HepG2 (cell line): ENCODE measurements around the gene TET2. TPM values are rescaled to one million over a fixed set of nuclear protein-coding genes. Genes with fewer than 3 reads are reported as not detected.

Source experiments
- ATAC-seq: fragments of 200-7000 bp; cut with Tn5 transposase; 3 replicates; pipeline ENCODE4 v1.9.1; 2020; ENCODE audit warnings: mild to moderate bottlenecking, moderate library complexity
- BruUV-seq: library from RNA; stranded (reverse); fragments of 400-500 nt; replicated peaks from 2 replicates; lab custom pipeline; 2021; lab: Mats Ljungman, UMichigan
- CTCF ChIA-PET: fragments of 300-600 bp; formaldehyde crosslinking; extraction: SDS; loops from one replicate; lab custom pipeline; 2021; ENCODE audit warnings: low total read pairs, inconsistent platforms, low intra/inter-chr PET ratio; lab: Yijun Ruan, JAX
- POLR2A ChIA-PET: fragments of 350-600 bp; sonication (Branson Sonifier 250); formaldehyde crosslinking; loops from one replicate; lab custom pipeline; 2020; ENCODE audit warnings: antibody characterized with exemption, inconsistent platforms; lab: Yijun Ruan, JAX
- DNase-seq: peaks from one replicate; pipeline ENCODE4 v3.0.0-alpha.2; 2015; ENCODE audit warnings: low spot score
- FAIRE-seq: peaks from 3 replicates; lab custom pipeline; 2011; peaks lifted over from hg19 to GRCh38; lab: Jason Lieb, UNC
- H2AFZ ChIP-seq: one replicate; pipeline ENCODE4 v1.6.1; 2011; ENCODE audit warnings: low read length, inconsistent platforms
- H3K27ac ChIP-seq: fragments of 300-600 bp; 3 replicates; pipeline ENCODE4 v1.8.0; 2011; ENCODE audit warnings: mixed run types, mild to moderate bottlenecking, mixed read lengths, low read length, inconsistent platforms; ENCODE audit not compliant: insufficient read depth; ENCODE audit errors: extremely low read length
- H3K27me3 ChIP-seq, 2 experiments: fragments of 200-600 bp in 1 of 2; 2 replicates in 1 of 2; 3 replicates in 1 of 2; pipeline versions ENCODE4 v1.6.0 to v1.8.0; 2011; ENCODE audit warnings: low read length in 2 of 2, mild to moderate bottlenecking in 2 of 2, moderate library complexity in 2 of 2, inconsistent platforms in 1 of 2; ENCODE audit not compliant: insufficient read depth in 2 of 2, control insufficient read depth in 1 of 2
- H3K36me3 ChIP-seq, 2 experiments: fragments of 200-600 bp in 1 of 2; replicated peaks in 1 of 2; 2 replicates in 1 of 2; 3 replicates in 1 of 2; pipeline versions ENCODE4 v1.5.1 to v1.8.0; 2011; ENCODE audit warnings: low read length in 2 of 2, inconsistent platforms in 1 of 2; ENCODE audit not compliant: insufficient read depth in 2 of 2, control insufficient read depth in 1 of 2
- H3K4me1 ChIP-seq: 2 replicates; pipeline ENCODE4 v1.5.1; 2012; ENCODE audit warnings: low read length, inconsistent platforms; ENCODE audit not compliant: insufficient read depth
- H3K4me2 ChIP-seq: 2 replicates; pipeline ENCODE4 v1.6.0; 2011; ENCODE audit warnings: low read depth, low read length, inconsistent platforms
- H3K4me3 ChIP-seq, 3 experiments: fragments of 200-600 bp in 1 of 3; sonication (generic), shearing (Covaris generic) in 1 of 3; replicated peaks in 1 of 3; 2 replicates each; pipeline ENCODE4 v1.5.1; 2011 to 2016; ENCODE audit warnings: low read length in 3 of 3, inconsistent platforms in 2 of 3, low read depth in 2 of 3, mild to moderate bottlenecking in 2 of 3, control low read depth in 1 of 3, mixed read lengths in 1 of 3; ENCODE audit not compliant: insufficient read depth in 1 of 3
- H3K79me2 ChIP-seq: one replicate; pipeline ENCODE4 v1.6.1; 2011; ENCODE audit warnings: low read length, inconsistent platforms; ENCODE audit not compliant: insufficient read depth
- H3K9ac ChIP-seq: 2 replicates; pipeline ENCODE4 v1.6.0; 2011; ENCODE audit warnings: mild to moderate bottlenecking, low read depth, low read length, inconsistent platforms; ENCODE audit not compliant: insufficient read depth
- H3K9me3 ChIP-seq: 2 replicates; pipeline ENCODE4 v1.5.1; 2012; ENCODE audit warnings: mild to moderate bottlenecking, low read length
- H4K20me1 ChIP-seq: 2 replicates; pipeline ENCODE4 v1.6.0; 2011; ENCODE audit warnings: inconsistent platforms, mild to moderate bottlenecking, low read length, moderate library complexity; ENCODE audit not compliant: insufficient read depth
- ASH2L ChIP-seq: fragments of 300-600, 200-600 bp; sonication (generic); IDR thresholded peaks from 2 replicates; pipeline ENCODE4 v1.7.0; 2017; ENCODE audit warnings: low read depth, mild to moderate bottlenecking, moderate library complexity, mixed read lengths, low read length; ENCODE audit not compliant: insufficient read length
- TCF7 ChIP-seq: sonication (generic); IDR thresholded peaks from 2 replicates; pipeline ENCODE4 v1.6.1; 2016; ENCODE audit warnings: antibody characterized with exemption, low read depth
- ZFP1 ChIP-seq: IDR thresholded peaks from 2 replicates; pipeline ENCODE4 v1.6.1; 2016
- ZNF557 ChIP-seq: sonication (generic); formaldehyde crosslinking; IDR thresholded peaks from 2 replicates; pipeline ENCODE4 v1.4.0; 2020; ENCODE audit warnings: missing genetic modification reagents
- WGBS: methylation state at CpG from one replicate; pipeline ENCODE4 v1.1.6; 2017; ENCODE audit warnings: low lambda C conversion rate; 5-methylcytosine and 5-hydroxymethylcytosine counted together
- in situ Hi-C: cut with HindIII; loops from 2 replicates; pipeline ENCODE4 v1.10.0; 2017; ENCODE audit warnings: low pct_unique_long_range_greater_than_20kb; ENCODE audit not compliant: extremely low pct_ligation_motif_present
- intact Hi-C: fragments of 100-400 bp; cut with micrococcal nuclease; formaldehyde crosslinking; loops from one replicate; pipeline ENCODE4 v1.10.0; 2022; ENCODE audit not compliant: unreplicated experiment
- polyA plus RNA-seq, 8 experiments: library from polyadenylated mRNA; depleted of rRNA in 3 of 8; stranded (reverse) in 7 of 8; unstranded in 1 of 8; fragments of >200 nt; fragmentation: Illumina TruSeq in 4 of 8; extraction: Trizol in 4 of 8; gene quantifications; 2 replicates each; pipeline versions ENCODE4 v1.2.1 to v1.2.3, GENCODE V29; 2011 to 2016; ENCODE audit warnings: low read depth in 4 of 8, missing spikeins in 1 of 8, mixed read lengths in 1 of 8; ENCODE audit not compliant: insufficient read depth in 1 of 8
- total RNA-seq, 5 experiments: library from RNA; depleted of rRNA; stranded (reverse); fragments of >200 nt; fragmentation: Illumina TruSeq; extraction: Trizol; gene quantifications; 2 replicates each; pipeline ENCODE4 v1.2.3, GENCODE V29; 2016; ENCODE audit warnings: low read depth in 1 of 5
- TF ChIP-seq, protein P1 (sequence below): sonication (generic); formaldehyde crosslinking; IDR thresholded peaks from 2 replicates; pipeline ENCODE4 v1.4.0; 2020; ENCODE audit warnings: missing genetic modification reagents, borderline replicate concordance
- TF ChIP-seq, protein P2 (sequence below): sonication (generic); formaldehyde crosslinking; IDR thresholded peaks from 2 replicates; pipeline ENCODE4 v1.4.0; 2020; ENCODE audit warnings: missing genetic modification reagents
- TF ChIP-seq, protein P3 (sequence below), 2 experiments: sonication (generic) in 1 of 2; formaldehyde crosslinking in 1 of 2; IDR thresholded peaks; 2 replicates each; pipeline versions ENCODE4 v1.5.1 to v1.6.1; 2011 to 2020; ENCODE audit warnings: borderline replicate concordance in 1 of 2, low read depth in 1 of 2, low read length in 1 of 2, mild to moderate bottlenecking in 1 of 2, missing genetic modification reagents in 1 of 2, moderate library complexity in 1 of 2
- TF ChIP-seq, protein P4 (sequence below): sonication (generic); formaldehyde crosslinking; IDR thresholded peaks from 2 replicates; pipeline ENCODE4 v1.4.0; 2020; ENCODE audit warnings: mild to moderate bottlenecking, missing genetic modification reagents

Gene TET2
- total and polyA plus RNA-seq, 2 of the 13 experiments (the other 11 are each of a cell fraction or from before 2014, with no cell fraction given): 4.7 to 4.8 TPM

DNA sequence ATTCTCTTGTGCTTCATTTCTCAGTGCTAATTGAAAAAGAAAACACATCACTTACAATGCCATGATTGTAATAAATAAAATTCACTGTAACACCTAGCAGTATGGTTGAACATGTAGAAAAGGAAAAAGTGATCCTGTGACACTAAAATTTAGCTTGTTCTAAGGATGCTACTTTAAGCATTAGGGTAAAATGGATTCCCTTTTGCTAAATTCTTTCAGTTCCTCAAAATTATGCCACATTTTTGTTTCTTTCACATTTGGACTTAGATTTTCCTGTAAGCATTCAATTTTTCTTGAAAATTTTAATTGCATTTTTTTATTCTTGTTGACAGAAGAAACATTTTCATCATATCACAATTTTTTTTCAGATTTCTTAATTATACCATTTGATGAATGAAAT is 19.4 kb downstream of the TET2 start (continued):
- TF ChIP-seq, protein P1, sequence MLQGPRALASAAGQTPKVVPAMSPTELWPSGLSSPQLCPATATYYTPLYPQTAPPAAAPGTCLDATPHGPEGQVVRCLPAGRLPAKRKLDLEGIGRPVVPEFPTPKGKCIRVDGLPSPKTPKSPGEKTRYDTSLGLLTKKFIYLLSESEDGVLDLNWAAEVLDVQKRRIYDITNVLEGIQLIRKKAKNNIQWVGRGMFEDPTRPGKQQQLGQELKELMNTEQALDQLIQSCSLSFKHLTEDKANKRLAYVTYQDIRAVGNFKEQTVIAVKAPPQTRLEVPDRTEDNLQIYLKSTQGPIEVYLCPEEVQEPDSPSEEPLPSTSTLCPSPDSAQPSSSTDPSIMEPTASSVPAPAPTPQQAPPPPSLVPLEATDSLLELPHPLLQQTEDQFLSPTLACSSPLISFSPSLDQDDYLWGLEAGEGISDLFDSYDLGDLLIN (CRISPR knock-in tag): no peak
- no peak for TF ChIP-seq TCF7
- TF ChIP-seq, protein P2, sequence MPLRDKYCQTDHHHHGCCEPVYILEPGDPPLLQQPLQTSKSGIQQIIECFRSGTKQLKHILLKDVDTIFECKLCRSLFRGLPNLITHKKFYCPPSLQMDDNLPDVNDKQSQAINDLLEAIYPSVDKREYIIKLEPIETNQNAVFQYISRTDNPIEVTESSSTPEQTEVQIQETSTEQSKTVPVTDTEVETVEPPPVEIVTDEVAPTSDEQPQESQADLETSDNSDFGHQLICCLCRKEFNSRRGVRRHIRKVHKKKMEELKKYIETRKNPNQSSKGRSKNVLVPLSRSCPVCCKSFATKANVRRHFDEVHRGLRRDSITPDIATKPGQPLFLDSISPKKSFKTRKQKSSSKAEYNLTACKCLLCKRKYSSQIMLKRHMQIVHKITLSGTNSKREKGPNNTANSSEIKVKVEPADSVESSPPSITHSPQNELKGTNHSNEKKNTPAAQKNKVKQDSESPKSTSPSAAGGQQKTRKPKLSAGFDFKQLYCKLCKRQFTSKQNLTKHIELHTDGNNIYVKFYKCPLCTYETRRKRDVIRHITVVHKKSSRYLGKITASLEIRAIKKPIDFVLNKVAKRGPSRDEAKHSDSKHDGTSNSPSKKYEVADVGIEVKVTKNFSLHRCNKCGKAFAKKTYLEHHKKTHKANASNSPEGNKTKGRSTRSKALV (CRISPR knock-in tag): no peak
- TF ChIP-seq, protein P3, sequence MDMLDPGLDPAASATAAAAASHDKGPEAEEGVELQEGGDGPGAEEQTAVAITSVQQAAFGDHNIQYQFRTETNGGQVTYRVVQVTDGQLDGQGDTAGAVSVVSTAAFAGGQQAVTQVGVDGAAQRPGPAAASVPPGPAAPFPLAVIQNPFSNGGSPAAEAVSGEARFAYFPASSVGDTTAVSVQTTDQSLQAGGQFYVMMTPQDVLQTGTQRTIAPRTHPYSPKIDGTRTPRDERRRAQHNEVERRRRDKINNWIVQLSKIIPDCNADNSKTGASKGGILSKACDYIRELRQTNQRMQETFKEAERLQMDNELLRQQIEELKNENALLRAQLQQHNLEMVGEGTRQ (IDR thresholded peaks at IDR 0.05; ENCODE audit: low read depth, low read length): no peak
- TF ChIP-seq, protein P3 (CRISPR knock-in tag; IDR thresholded peaks at IDR 0.05; ENCODE audit: borderline replicate concordance): no peak

DNA sequence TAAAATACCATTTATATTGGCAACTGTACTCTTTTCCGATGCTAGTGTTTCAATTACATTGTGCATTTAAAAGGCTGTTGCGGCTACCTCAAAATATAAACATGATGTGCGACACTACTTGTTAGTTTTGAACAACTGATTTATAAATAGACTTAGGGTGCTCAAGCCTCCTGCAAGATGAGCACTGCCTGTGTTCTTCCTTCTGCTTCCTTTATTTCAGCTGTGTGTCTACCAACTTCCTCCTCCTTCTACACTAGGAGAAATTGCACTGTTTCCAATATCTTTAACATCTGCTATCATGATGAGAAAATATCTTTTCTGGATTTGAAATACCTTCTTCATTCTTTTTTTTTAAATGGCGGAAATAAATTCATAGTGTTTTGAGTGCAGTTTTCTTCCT is 24.0 kb downstream of the TET2 start:
- Histone ChIP-seq H3K9me3 (no peaks in the 10 kb centered on the region), H3K27me3 (no peaks in the 10 kb centered on the region), H2AFZ (no peak overlapping the region), H3K27ac (no peak overlapping the region), H3K4me1 (peaks cover 52% of the 10 kb centered on the region), H4K20me1 (peaks cover 8% of the 10 kb centered on the region; the same call in 1 of the 2 replicates), H3K9ac (no peak overlapping the region), H3K4me2 (no peak overlapping the region), H3K36me3 (no peaks in the 10 kb centered on the region), H3K4me3 (no peak overlapping the region), H3K79me2 (peaks cover 8% of the 10 kb centered on the region)
- no TSS peak for BruUV-seq
- WGBS: 82% methylated on average over 4 of the region's 4 CpGs
- in situ Hi-C loops (no loop called here), intact Hi-C loops (no loop called here)
- DNase-seq (no peak), FAIRE-seq (no peak), ATAC-seq (no peak)
- POLR2A ChIA-PET: interaction anchor here (0.6 to 2.0 kb wide), 2 partner anchors 23 to 303 kb away, joined by 3 to 4 read pairs; partner anchors contain the start of gene PPA2
- CTCF ChIA-PET: no interaction called here
- TF ChIP-seq, protein P4, sequence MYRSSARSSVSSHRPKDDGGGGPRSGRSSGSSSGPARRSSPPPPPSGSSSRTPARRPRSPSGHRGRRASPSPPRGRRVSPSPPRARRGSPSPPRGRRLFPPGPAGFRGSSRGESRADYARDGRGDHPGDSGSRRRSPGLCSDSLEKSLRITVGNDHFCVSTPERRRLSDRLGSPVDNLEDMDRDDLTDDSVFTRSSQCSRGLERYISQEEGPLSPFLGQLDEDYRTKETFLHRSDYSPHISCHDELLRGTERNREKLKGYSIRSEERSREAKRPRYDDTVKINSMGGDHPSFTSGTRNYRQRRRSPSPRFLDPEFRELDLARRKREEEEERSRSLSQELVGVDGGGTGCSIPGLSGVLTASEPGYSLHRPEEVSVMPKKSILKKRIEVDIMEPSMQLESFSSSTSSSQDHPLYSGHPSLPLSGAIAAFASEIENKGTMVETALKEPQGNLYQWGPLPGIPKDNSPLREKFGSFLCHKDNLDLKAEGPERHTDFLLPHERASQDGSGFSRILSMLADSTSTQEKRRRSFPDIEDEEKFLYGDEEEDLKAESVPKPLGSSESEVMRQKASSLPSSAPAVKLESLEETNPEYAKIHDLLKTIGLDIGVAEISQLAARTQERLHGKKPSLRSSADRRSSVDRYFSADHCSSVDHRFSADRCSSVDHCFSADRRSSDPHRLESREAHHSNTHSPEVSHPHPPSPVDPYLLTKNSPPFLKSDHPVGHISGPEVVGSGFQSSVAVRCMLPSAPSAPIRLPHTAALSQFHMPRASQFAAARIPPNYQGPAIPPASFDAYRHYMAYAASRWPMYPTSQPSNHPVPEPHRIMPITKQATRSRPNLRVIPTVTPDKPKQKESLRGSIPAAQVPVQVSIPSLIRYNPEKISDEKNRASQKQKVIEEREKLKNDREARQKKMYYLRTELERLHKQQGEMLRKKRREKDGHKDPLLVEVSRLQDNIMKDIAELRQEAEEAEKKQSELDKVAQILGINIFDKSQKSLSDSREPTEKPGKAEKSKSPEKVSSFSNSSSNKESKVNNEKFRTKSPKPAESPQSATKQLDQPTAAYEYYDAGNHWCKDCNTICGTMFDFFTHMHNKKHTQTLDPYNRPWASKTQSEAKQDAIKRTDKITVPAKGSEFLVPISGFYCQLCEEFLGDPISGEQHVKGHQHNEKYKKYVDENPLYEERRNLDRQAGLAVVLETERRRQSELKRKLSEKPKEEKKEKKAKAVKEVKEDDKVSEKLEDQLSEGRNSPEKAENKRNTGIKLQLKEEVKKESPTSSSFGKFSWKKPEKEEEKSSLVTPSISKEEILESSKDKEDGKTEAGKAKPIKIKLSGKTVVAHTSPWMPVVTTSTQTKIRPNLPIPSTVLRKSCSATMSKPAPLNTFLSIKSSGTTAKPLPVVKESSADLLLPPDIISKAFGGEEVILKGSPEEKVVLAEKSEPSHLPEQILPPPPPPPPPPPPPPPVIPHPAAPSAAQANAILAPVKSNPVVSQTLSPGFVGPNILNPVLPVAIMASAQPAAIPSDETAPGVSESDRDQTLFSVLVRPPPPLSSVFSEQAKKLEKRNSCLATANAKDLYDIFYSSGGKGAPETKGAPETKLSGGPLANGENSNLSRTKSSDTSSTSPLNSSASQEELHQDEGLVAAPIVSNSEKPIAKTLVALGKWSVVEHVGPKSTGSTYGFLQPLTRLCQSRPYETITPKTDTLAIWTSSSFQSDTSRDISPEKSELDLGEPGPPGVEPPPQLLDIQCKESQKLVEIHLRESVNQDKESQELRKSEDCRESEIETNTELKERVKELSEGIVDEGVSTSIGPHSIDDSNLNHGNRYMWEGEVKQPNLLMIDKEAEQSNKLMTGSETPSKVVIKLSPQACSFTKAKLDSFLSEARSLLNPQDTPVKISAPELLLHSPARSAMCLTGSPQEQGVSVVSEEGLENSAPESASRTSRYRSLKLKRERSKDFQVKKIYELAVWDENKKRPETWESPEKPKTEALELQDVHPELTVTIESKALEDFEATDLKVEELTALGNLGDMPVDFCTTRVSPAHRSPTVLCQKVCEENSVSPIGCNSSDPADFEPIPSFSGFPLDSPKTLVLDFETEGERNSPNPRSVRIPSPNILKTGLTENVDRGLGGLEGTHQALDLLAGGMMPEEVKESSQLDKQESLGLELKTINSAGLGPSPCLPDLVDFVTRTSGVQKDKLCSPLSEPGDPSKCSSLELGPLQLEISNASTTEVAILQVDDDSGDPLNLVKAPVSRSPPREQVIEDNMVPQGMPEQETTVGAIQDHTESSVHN: no peak
- no peak for TF ChIP-seq ASH2L
- TF ChIP-seq ZFP1 (CRISPR knock-in tag): no peak
- TF ChIP-seq ZNF557 (CRISPR knock-in tag): no peak
